GM19035 (cell line): Measurements from ENCODE around the gene KREMEN2.

ENCODE experiments used
- ATAC-seq: cut with Tn5 transposase; IDR thresholded peaks from one replicate; pipeline ENCODE4 v1.9.1; 2021; ENCODE audit not compliant: unreplicated experiment

Gene KREMEN2

GRCh38 chr16:2976201-2976600 lies 12.1 kb downstream of the KREMEN2 start:
- ATAC-seq, result no peak

GRCh38 chr16:2976673-2977072 lies 12.6 kb downstream of the KREMEN2 start:
- no peak for ATAC-seq

GRCh38 chr16:2977440-2977839 lies 13.4 kb downstream of the KREMEN2 start:
- no peak for ATAC-seq

- ATAC-seq, result no peak
These were observed 15.7 kb downstream of the KREMEN2 start for GRCh38 chr16:2979669-2980226.

GRCh38 chr16:2980227-2981176 lies 16.4 kb downstream of the KREMEN2 start, which contains the start of gene PKMYT1:
Gene PKMYT1, minus strand, starts transcription at chr16:2980446. Its CDS starts 789 bp downstream, at chr16:2979657.
- ATAC-seq, result peak; percentile 81

- no peak for ATAC-seq
These were observed 17.3 kb downstream of the KREMEN2 start for GRCh38 chr16:2981177-2981898.

- no peak for ATAC-seq
These were observed 17.8 kb downstream of the KREMEN2 start for GRCh38 chr16:2981899-2982250.

- ATAC-seq, result no peak
These were observed 18.3 kb downstream of the KREMEN2 start for GRCh38 chr16:2982402-2982801.

- no peak for ATAC-seq
These were observed 19.6 kb downstream of the KREMEN2 start for GRCh38 chr16:2983706-2984136.

- ATAC-seq, result no peak
These were observed 21.4 kb downstream of the KREMEN2 start for GRCh38 chr16:2985462-2985861.

- ATAC-seq, result no peak
These were observed 21.8 kb downstream of the KREMEN2 start for GRCh38 chr16:2985893-2986355.

GRCh38 chr16:2986623-2987188 lies 22.6 kb downstream of the KREMEN2 start:
- no peak for ATAC-seq

GRCh38 chr16:2987286-2987685 lies 23.2 kb downstream of the KREMEN2 start:
- no peak for ATAC-seq

- ATAC-seq, result no peak
These were observed 23.8 kb downstream of the KREMEN2 start for GRCh38 chr16:2987833-2988232.

- no peak for ATAC-seq
These were observed 24.6 kb downstream of the KREMEN2 start for GRCh38 chr16:2988590-2989099.

- no peak for ATAC-seq
These were observed 26.8 kb downstream of the KREMEN2 start for GRCh38 chr16:2990891-2991290.

- ATAC-seq, result no peak
These were observed 27.6 kb downstream of the KREMEN2 start for GRCh38 chr16:2991566-2992261.

- no peak for ATAC-seq
These were observed 28.5 kb downstream of the KREMEN2 start for GRCh38 chr16:2992383-2993081.

GRCh38 chr16:2996298-2996697 lies 32.2 kb downstream of the KREMEN2 start:
- ATAC-seq, result no peak

- ATAC-seq, result no peak
These were observed 35.9 kb downstream of the KREMEN2 start for GRCh38 chr16:2999929-3000328.
